Fibroblast of pulmonary artery (primary cell): ENCODE results near the gene PSORS1C2.
"Not testable (repeated sequence)": the region's sequence is repeated elsewhere in the genome, so short reads cannot be mapped to it uniquely, and the experiment has no call there.

Source experiments
- DNase-seq: peaks from one replicate; pipeline ENCODE4 v3.0.0-alpha.2; 2010; ENCODE audit warnings: low read depth
- H3K4me3 ChIP-seq: replicated peaks from 2 replicates; pipeline ENCODE4 v1.5.1; 2011; ENCODE audit warnings: low read depth, mild to moderate bottlenecking, control low read depth, low read length, moderate library complexity
- TF ChIP-seq, protein P1 (sequence below): IDR thresholded peaks from 2 replicates; pipeline ENCODE4 v1.5.1; 2011; ENCODE audit warnings: mild to moderate bottlenecking, control low read depth, low read length, inconsistent platforms; ENCODE audit errors: missing control alignments

Gene PSORS1C2

DNA sequence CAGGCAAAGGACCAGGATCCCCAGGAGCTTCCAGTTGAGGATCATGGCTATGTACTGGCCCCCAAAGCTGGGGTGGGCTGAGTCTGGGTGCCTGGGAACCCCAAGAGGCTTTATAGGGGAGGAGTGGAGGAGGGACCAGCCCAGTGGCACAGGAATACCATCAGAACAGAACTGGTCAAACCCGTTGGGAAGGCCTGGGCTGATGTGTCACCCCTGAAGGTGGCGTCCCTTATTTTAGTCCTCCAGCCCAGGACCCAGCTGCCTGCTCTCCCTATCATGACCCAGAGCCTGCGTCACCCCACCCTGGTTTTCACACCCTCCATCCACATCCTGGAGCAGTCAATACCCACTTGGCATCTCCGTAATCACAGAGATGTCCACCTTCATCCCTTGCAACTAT lies at the start of gene PSORS1C2:
Gene PSORS1C2, minus strand, starts transcription at position 85 of the 400 bp plus-strand sequence. Its CDS starts 40 bp downstream, at position 45.
- H3K4me3 ChIP-seq, result no peak within 1 kb of the TSS
- no peak for DNase-seq
- TF ChIP-seq, protein P1, sequence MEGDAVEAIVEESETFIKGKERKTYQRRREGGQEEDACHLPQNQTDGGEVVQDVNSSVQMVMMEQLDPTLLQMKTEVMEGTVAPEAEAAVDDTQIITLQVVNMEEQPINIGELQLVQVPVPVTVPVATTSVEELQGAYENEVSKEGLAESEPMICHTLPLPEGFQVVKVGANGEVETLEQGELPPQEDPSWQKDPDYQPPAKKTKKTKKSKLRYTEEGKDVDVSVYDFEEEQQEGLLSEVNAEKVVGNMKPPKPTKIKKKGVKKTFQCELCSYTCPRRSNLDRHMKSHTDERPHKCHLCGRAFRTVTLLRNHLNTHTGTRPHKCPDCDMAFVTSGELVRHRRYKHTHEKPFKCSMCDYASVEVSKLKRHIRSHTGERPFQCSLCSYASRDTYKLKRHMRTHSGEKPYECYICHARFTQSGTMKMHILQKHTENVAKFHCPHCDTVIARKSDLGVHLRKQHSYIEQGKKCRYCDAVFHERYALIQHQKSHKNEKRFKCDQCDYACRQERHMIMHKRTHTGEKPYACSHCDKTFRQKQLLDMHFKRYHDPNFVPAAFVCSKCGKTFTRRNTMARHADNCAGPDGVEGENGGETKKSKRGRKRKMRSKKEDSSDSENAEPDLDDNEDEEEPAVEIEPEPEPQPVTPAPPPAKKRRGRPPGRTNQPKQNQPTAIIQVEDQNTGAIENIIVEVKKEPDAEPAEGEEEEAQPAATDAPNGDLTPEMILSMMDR, result no peak

DNA sequence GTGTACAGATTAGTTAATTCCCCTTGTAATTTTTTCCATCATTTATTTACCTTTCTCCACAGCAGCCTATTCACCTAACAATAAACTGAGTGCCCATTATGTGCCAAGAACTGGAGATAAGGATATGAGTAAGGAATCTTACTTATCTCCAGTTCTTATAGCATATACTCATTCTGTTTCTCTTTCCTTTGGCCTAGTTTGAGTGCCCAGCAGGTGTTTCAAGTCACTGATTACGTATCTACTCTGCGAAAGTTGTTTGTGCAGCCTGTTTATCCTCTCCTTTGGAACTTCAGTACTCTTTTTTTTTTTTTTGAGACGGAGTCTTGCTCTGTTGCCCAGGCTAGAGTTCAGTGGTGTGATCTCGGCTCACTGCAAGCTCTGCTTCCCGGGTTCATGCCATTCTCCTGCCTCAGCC lies 48.9 kb upstream of the PSORS1C2 start:
- no peak for DNase-seq

DNA sequence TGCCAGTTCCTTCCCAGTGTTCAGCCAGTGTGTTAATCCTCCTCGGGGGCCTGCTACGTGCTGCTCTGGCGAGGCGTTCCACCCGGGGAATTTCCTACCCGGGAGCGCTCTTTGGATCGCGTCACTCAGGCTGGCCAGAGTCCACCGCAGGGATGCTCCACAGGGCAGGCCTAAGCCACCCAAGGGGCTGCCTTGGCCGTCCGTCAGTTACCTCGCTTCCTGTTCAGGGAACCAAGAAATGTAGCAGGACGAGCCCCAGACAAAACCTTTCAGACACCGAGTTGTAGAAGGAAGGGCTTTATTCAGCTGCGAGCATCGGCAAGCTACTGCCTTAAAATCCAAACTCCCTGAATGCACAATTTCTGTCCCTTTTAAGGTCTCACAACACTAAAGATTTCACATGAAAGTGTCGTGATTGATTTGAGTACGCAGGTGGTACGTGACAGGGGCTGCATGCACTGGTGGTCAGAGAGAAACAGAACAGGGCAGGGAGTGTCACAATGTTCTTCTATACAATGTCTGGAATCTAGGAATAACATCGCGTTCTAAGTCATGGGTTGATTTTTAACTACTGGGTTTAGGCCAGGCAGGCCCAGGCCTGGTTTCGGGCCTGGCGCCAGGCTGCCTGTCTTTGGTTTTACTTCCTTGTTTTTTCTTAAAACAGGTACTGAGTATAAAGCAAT lies 47.3 kb upstream of the PSORS1C2 start:
- DNase-seq, result no peak
- TF ChIP-seq, protein P1, result no peak
- no peak overlapping the region for H3K4me3 ChIP-seq

More for the DNA sequence above, 48.9 kb upstream of the PSORS1C2 start:
- no peak overlapping the region for H3K4me3 ChIP-seq
- TF ChIP-seq, protein P1, result no peak

DNA sequence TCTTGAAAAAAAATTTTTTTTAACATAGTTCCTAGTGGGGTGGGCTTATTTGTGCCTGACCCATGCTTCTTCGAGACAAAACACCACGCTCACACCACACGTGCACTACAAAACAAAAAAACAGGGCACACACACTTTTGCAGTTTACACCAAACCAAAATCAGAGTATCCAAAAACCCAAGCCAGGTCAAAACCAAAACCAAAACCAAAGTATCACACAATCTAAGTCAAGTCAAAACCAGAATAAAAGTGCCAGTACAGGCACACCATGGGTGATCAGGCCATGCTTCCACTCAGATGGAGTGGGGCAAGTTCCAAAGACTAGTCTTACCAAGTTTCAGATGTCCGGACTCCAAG lies 46.8 kb upstream of the PSORS1C2 start:
- H3K4me3 ChIP-seq, DNase-seq: not testable (repeated sequence)

DNA sequence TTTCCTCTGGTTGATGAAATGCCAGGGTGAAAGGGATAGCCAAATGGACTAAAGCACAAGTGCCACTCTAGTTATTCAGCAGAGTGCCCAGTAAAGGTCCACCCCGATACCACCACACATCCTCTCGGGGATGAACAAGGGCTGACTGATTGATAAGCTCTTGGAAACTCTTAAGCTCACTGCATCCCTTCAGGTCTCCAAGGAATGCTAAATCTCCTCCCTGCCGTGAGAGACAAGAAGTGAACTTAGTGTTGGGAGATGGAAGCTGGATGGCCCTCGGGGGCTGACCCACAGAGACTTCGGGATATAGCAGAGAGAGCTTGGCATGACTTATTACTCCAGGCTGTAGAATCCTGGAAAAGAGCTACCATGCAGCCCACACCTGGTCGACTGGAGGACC lies 45.0 kb upstream of the PSORS1C2 start:
- DNase-seq, H3K4me3 ChIP-seq: not testable (repeated sequence)

DNA sequence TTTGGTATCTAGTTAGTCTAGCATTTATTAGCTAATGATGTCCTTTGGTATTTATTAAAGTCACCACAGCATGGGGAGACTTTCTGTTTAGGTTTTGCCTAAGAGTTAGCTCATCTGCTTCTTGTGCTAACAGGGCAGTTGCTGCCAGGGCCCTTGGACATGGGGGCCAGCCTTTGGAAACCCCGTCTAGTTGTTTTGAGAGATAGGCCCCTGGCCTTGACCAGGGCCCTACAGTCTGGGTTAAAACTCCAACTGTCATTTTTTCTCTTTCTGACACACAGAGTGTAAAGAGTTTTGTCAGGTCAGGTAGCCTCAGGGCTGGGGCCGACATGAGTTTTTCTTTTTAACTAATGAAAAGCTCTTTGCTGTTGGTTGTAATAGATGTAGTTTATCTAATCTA lies 44.4 kb upstream of the PSORS1C2 start:
- DNase-seq, H3K4me3 ChIP-seq: not testable (repeated sequence)

DNA sequence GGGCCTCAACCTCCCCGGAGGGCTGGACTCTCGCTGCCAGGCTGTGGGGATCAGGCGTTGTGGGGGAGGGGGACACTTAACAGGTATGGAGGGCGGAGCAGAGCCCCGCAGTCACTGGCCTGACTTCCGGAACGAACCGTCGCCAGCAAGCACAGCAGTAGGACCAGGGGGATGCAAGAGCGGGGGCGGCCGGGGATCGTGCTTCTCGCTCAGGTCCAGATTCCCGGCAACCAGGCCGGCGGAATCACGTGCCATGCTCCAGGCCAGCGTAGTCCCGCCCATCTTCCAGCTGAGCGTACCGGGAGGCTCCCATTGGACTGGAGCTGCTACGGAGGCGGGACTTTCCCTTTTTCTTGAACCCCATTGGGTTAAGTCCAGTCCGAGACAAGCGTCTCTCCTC lies 41.6 kb upstream of the PSORS1C2 start:
- TF ChIP-seq, protein P1, result no peak
- peak overlapping the region; percentile 54 for H3K4me3 ChIP-seq
- DNase-seq, result peak; percentile 86

DNA sequence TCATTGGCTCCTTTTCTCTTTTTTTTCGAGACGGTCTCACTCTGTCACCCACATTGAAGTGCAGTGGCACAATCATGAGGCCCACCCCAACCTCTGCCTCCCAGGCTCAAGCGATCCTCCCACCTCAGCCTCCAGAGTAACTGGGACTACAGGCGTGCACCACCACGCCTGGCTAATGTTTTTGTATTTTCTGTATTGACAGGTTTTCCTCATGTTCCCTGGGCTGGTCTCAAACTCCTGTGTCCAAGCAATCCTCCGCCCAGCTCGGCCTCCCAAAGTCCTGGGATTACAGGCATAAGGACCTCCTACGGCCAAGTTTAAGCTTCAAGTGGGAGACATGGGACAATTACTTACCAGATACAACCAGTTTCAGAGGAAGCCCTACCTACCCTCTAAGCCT lies 41.0 kb upstream of the PSORS1C2 start:
- peak overlapping the region; percentile 54 for H3K4me3 ChIP-seq
- no peak for DNase-seq
- TF ChIP-seq, protein P1, result no peak

DNA sequence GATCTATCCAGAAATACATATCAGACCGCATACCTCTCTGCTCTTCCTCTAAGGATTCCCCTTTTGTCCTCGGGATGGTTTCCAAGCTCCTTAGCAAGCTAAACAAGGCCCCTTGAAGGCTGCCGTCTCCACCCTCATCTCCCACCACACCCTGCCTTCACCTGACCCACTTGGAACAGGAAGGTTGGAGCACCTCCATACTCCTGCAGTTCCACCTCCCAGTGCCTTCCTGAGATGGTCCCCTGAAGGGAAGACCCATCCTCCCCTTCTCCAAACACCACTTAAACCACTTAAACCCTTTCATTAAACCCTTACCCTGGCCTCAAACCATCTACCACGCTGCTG lies 40.1 kb upstream of the PSORS1C2 start:
- H3K4me3 ChIP-seq, result peak overlapping the region; percentile 3
- DNase-seq, result no peak
- TF ChIP-seq, protein P1, result no peak
